Transverse colon (tissue), 4 donors: ENCODE data around the gene PARP3. TPM values are rescaled to one million over a fixed set of nuclear protein-coding genes. Genes with fewer than 3 reads are reported as not detected.
"Not testable (repeated sequence)": the region's sequence is repeated elsewhere in the genome, so short reads cannot be mapped to it uniquely, and the experiment has no call there.

Experiments used
- DNase-seq: peaks from one replicate; pipeline ENCODE4 v3.0.0-alpha.2; 2019
- H3K27ac ChIP-seq, 4 donors: fragments of 200-600 bp; sonication (generic); 2 replicates each; pipeline ENCODE4 v1.5.1; 2016 to 2018; ENCODE audit warnings: inconsistent platforms in 4 of 4
- H3K27me3 ChIP-seq: fragments of 200-600 bp; sonication (generic); 2 replicates; pipeline ENCODE4 v1.5.1; 2017; ENCODE audit warnings: inconsistent platforms
- H3K36me3 ChIP-seq, 4 donors: fragments of 200-600 bp; sonication (generic); 2 replicates each; pipeline ENCODE4 v1.5.1; 2017 to 2019; ENCODE audit warnings: inconsistent platforms in 4 of 4
- H3K4me1 ChIP-seq, 4 donors: fragments of 200-600 bp; sonication (generic); 2 replicates each; pipeline ENCODE4 v1.5.1; 2017 to 2020; ENCODE audit warnings: inconsistent platforms in 4 of 4
- H3K4me3 ChIP-seq, 4 donors: fragments of 200-600 bp; sonication (generic); 1 replicate in 1 of 4; 2 replicates in 3 of 4; pipeline versions ENCODE4 v1.5.1 to v1.6.1; 2017 to 2019; ENCODE audit warnings: inconsistent platforms in 4 of 4
- H3K9me3 ChIP-seq, 2 donors: fragments of 200-600 bp; sonication (generic); 2 replicates each; pipeline ENCODE4 v1.5.1; 2017 to 2019; ENCODE audit warnings: inconsistent platforms in 2 of 2
- EP300 ChIP-seq: sonication (generic); formaldehyde crosslinking; IDR thresholded peaks from one replicate; pipeline ENCODE4 v1.6.1; 2017; ENCODE audit warnings: antibody characterized with exemption, low read depth
- POLR2A ChIP-seq: fragments of 450-650 bp; IDR thresholded peaks from one replicate; pipeline ENCODE4 v1.6.1; 2016; ENCODE audit warnings: antibody characterized with exemption, mild to moderate bottlenecking, moderate library complexity
- POLR2AphosphoS5 ChIP-seq, 3 donors: sonication (generic); formaldehyde crosslinking; IDR thresholded peaks; one replicate each; pipeline ENCODE4 v1.6.1; 2016; ENCODE audit warnings: antibody characterized with exemption in 3 of 3
- WGBS, 2 donors: methylation state at CpG; one replicate each; pipeline ENCODE4 v1.1.5; 2018; ENCODE audit warnings: low coverage in 1 of 2; 5-methylcytosine and 5-hydroxymethylcytosine counted together
- in situ Hi-C, 4 donors: fragments of 200-750 bp; cut with MboI; loops; one replicate each; pipeline versions ENCODE4 v1.15.0 to v1.15.1; 2017; ENCODE audit warnings: low sequenced_read_pairs in 3 of 4, low pct_ligation_motif_present in 1 of 4, low pct_unique_long_range_greater_than_20kb in 1 of 4
- intact Hi-C: fragments of 100-400 bp; cut with DNase I; formaldehyde crosslinking; loops from one replicate; pipeline ENCODE4 v1.15.1; 2023; ENCODE audit warnings: low total_unique reads
- total RNA-seq, 4 donors: library from RNA; depleted of rRNA; stranded (reverse); fragments of >200 nt; gene quantifications; one replicate each; pipeline ENCODE4 v1.1.0, GENCODE V29; 2016
- TF ChIP-seq, protein P1 (sequence below), 5 experiments: fragments of 200-600 bp in 3 of 5; fragments of 450-650 bp in 2 of 5; sonication (generic) in 3 of 5; IDR thresholded peaks; 1 replicate in 2 of 5; 2 replicates in 3 of 5; pipeline ENCODE4 v1.5.1; 2016 to 2017; ENCODE audit warnings: antibody characterized with exemption in 5 of 5, inconsistent platforms in 3 of 5, mild to moderate bottlenecking in 2 of 5, moderate library complexity in 1 of 5

PARP3 gene
- total RNA-seq, 4 donors from 2014 or later: 18.3 to 64.7 (median 42.1) TPM

DNA sequence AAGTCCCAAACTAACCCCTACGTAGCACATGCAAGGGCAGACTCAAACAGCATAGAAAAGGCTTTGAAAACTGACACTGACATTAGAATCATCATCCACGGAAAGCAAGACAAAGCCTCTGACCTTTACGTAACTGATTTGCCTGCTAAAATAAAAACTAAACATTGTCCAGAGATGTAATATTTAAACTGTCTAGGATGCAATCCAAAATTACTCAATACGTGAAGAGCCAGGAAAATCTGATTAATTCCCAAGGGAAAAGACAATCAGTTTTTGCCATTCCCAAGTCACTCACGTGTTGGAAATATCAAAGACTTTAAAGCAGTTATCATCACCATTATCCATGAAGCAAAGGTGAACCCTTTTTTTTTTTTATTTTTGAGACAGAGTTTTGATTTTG, 25.7 kb upstream of the PARP3 start:
- Histone ChIP-seq H3K9me3 (no peaks in the 10 kb centered on the region), H3K4me3 (no peak overlapping the region), H3K4me1 (no peaks in the 10 kb centered on the region), H3K27ac (no peak overlapping the region), H3K27me3 (no peaks in the 10 kb centered on the region), H3K36me3 (no peaks in the 10 kb centered on the region)
- DNase-seq: no peak
- 53 to 62% methylated on average over 5 of the region's 5 CpGs for WGBS, 2 donors
- intact Hi-C loops: no loop called here
- in situ Hi-C loops: no loop called here
- TF ChIP-seq EP300 (no peak), POLR2AphosphoS5 (IDR thresholded peaks at IDR 0.05) (no peak), POLR2A (no peak)
- TF ChIP-seq, protein P1, sequence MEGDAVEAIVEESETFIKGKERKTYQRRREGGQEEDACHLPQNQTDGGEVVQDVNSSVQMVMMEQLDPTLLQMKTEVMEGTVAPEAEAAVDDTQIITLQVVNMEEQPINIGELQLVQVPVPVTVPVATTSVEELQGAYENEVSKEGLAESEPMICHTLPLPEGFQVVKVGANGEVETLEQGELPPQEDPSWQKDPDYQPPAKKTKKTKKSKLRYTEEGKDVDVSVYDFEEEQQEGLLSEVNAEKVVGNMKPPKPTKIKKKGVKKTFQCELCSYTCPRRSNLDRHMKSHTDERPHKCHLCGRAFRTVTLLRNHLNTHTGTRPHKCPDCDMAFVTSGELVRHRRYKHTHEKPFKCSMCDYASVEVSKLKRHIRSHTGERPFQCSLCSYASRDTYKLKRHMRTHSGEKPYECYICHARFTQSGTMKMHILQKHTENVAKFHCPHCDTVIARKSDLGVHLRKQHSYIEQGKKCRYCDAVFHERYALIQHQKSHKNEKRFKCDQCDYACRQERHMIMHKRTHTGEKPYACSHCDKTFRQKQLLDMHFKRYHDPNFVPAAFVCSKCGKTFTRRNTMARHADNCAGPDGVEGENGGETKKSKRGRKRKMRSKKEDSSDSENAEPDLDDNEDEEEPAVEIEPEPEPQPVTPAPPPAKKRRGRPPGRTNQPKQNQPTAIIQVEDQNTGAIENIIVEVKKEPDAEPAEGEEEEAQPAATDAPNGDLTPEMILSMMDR (IDR thresholded peaks at IDR 0.05): no peak

DNA sequence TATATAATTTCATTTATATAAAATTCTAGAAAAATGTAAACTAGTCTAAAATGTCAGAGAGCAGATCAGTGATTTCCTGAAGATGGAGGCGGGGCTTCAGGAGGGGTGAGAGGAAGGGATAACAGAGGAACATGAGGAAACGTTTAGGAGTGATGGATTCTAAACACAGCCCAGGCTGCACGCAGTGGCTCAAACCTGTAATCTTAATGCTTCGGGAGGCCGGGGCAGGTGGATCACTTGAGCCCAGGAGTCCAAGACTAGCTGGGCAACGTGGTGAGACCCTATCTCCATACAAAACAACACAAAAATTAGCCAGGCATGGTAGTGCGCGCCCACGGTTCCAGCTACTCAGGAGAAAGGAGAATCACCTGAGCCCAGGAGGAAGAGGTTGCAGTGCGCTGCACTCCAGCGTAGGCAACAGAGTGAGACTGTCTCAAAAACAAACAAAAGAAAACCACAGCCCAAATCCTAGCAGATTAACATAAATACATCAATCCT, 21.0 kb upstream of the PARP3 start:
- no peak for DNase-seq
- Histone ChIP-seq H3K9me3 (no peaks in the 10 kb centered on the region), H3K27ac (no peak overlapping the region), H3K27me3 (no peaks in the 10 kb centered on the region), H3K4me1 (no peaks in the 10 kb centered on the region), H3K4me3 (no peak overlapping the region), H3K36me3 (no peaks in the 10 kb centered on the region)
- TF ChIP-seq, protein P1 (IDR thresholded peaks at IDR 0.05): no peak
- no peak for TF ChIP-seq EP300
- 79 to 82% methylated on average over 8 to 11 of the region's 11 CpGs for WGBS, 2 donors
- intact Hi-C loops: no loop called here
- in situ Hi-C loops: no loop called here

DNA sequence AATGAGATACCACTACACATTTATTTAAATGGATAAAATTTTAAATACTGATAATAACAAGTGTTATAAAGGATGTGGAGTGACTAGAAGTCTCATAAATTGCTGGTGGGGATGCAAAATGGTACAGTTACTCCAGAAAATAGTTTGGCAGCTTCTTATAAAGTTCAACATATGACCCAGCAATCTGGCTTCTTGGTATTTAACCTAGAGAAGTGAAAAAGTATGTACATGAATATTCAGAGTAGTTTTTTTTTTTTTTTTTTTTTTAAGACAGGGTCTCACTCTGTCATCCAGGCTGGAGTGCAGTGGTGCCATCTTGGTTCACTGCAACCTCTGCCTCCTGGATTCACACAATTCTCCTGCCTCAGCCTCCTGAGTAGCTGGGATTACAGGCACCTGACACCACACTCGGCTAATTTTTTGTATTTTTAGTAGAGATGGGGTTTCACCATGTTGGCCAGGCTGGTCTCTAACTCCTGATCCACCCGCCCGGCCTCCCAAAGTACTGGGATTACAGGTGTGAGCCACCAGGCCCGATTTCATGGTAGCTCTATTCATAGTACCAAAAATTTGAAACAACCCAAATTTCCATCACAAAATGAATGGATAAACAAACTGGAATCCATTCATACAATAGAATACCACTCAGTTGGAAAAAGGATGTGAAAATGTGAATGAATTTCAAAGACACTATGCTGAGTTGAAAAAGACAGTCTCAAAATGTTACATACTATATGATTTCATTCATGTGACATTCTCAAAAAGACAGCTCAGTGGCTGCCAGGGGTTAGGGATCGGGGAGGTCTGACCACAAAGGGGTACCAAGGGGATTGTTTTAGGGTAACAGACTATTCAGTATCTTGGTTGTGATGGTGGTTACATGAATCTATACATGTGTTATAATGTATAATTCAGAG, 14.8 kb upstream of the PARP3 start:
- Histone ChIP-seq H3K36me3 (no peaks in the 10 kb centered on the region), H3K27ac (no peak overlapping the region), H3K4me3 (no peak overlapping the region), H3K9me3 (no peaks in the 10 kb centered on the region), H3K4me1 (no peaks in the 10 kb centered on the region), H3K27me3 (no peaks in the 10 kb centered on the region)
- DNase-seq: no peak
- TF ChIP-seq POLR2AphosphoS5 (IDR thresholded peaks at IDR 0.05) (no peak), EP300 (no peak), POLR2A (no peak)
- TF ChIP-seq, protein P1 (IDR thresholded peaks at IDR 0.05): no peak
- in situ Hi-C loops: no loop called here
- 76 to 80% methylated on average over 1 to 5 of the region's 5 CpGs for WGBS, 2 donors
- intact Hi-C loops: no loop called here

DNA sequence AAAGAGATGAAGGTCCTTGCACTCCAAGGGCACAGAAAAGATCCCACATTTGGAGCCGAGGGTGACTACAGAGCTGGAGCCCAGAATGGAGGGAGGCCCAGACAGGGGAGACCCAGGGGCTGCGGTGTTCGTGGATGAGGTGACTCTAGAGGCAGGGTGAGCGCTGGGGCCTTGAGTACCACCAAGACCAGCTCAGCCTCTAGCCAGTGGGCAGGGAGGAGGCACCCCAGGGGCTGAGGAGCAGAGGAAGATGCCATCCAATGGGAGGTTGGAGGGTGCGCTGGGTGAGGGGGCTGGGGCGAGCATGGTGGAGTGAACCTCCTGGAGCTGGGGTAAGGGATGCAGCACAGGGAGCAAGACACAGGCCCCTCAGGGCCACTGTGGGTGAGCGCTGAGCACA, 13.7 kb upstream of the PARP3 start:
- H3K4me3 ChIP-seq: no peak overlapping the region
- H3K4me1 ChIP-seq: no peaks in the 10 kb centered on the region
- H3K27ac ChIP-seq: no peak overlapping the region
- no peaks in the 10 kb centered on the region for H3K36me3 ChIP-seq
- no peak for DNase-seq
- in situ Hi-C loops (no loop called here), intact Hi-C loops (no loop called here)
- no peaks in the 10 kb centered on the region for H3K9me3 ChIP-seq
- no peak for TF ChIP-seq POLR2A
- TF ChIP-seq EP300: no peak
- TF ChIP-seq POLR2AphosphoS5 (IDR thresholded peaks at IDR 0.05): no peak
- TF ChIP-seq, protein P1 (IDR thresholded peaks at IDR 0.05): no peak
- 87 to 100% methylated on average over 3 to 7 of the region's 7 CpGs for WGBS, 2 donors
- H3K27me3 ChIP-seq: no peaks in the 10 kb centered on the region

DNA sequence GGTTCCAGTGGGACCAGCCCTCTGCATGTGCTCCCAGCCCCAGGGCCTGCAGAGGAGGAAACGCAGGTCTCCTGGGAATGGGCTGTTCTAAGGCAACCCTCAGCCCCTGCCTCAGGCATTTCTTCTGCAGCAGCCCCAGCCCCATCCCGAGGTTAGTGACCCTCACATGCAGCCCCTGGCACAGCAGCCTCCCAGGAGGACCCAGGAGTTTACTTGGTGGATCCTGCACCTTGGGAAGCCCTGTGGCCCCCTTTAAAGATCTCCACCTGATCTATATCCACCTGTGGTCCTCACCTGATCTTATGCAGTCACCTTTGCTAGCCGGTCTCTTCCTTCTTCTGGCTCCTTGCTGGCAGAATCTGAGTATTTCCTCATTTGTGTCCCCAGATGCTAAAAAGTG, 13.2 kb upstream of the PARP3 start:
- in situ Hi-C loops: not testable (repeated sequence)
- 84 to 100% methylated on average over 1 to 3 of the region's 3 CpGs for WGBS, 2 donors

More for the DNA sequence above, 13.2 kb upstream of the PARP3 start:
- H3K27me3 ChIP-seq, DNase-seq, H3K4me3 ChIP-seq, H3K4me1 ChIP-seq, H3K9me3 ChIP-seq, intact Hi-C loops, H3K27ac ChIP-seq, H3K36me3 ChIP-seq: not testable (repeated sequence)
